GM19468 (cell line): ENCODE results near the gene APOE.

Experiments
- ATAC-seq: cut with Tn5 transposase; IDR thresholded peaks from one replicate; pipeline ENCODE4 v1.9.1; 2021; ENCODE audit warnings: mild to moderate bottlenecking, moderate library complexity, moderate number of reproducible peaks; ENCODE audit not compliant: unreplicated experiment; ENCODE audit errors: extremely low read depth

The APOE gene

GRCh38 chr19:44948763-44949374, 43.3 kb downstream of the APOE start:
- ATAC-seq = no peak

DNA sequence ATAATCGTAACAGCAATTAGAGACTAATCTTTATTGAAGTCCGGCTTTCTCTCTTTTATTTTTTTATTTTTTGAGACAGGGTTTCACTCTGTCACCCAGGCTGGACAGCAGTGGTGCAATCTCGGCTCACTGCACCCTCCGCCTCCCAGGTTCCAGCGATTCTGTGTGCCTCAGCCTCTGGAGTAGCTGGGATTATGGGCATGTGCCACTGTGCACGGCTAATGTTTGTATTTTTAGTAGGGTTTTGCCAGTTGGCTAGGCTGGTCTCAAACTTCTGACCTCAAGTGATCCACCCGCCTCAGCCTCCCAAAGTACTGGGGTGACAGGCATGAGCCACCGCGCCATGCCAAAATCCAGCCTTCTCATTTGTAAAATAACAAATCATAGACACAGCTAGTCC, 44.0 kb downstream of the APOE start:
- no peak for ATAC-seq

- no peak for ATAC-seq
Measured at GRCh38 chr19:44951179-44952159, 45.9 kb downstream of the APOE start.

GRCh38 chr19:44954278-44954648, 48.7 kb downstream of the APOE start:
- ATAC-seq = no peak

DNA sequence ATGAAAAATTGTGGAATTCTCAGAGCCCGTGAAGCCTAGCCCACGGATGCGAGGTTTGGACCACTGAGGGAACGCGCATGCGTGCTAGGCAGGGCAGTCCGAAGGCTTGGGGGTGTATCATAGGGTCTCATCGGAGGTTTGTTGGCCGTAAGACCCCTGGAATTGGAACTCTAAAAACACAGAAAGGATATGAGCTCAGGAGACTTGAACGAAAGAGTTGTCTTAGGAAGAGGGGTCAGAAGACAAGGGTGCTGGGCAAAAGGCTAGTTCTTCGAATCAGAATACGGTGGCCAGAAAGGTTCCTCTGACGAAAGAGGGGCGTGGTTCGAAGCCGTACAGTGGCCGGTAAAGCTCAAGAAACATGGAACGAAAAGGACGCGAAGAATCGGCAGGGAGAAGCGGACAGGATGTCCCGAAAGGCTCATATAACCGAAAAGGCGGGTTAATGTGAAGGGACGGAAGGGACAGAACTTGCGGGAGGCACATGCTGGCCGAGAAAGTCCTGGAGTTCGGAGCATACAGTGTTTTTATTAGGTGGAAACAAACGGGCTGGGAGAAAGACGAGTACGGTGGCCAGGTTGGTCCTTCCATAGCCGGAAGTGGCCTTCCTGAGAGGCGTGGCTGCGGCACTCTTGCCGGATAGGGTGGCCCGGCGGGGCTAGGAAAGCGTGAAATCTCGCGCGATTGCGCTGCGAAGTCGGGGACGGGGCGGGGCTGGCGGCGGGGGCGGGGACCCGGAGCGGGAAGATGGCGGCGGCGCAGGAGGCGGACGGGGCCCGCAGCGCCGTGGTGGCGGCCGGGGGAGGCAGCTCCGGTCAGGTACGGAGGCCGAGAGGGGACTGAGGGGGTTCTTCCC, 49.3 kb downstream of the APOE start, which contains the start of gene CLPTM1:
CLPTM1 (plus strand) TSS at position 732 of the 856 bp plus-strand sequence; CDS start at position 748, 16 bp downstream.
- ATAC-seq = peak; percentile 82

DNA sequence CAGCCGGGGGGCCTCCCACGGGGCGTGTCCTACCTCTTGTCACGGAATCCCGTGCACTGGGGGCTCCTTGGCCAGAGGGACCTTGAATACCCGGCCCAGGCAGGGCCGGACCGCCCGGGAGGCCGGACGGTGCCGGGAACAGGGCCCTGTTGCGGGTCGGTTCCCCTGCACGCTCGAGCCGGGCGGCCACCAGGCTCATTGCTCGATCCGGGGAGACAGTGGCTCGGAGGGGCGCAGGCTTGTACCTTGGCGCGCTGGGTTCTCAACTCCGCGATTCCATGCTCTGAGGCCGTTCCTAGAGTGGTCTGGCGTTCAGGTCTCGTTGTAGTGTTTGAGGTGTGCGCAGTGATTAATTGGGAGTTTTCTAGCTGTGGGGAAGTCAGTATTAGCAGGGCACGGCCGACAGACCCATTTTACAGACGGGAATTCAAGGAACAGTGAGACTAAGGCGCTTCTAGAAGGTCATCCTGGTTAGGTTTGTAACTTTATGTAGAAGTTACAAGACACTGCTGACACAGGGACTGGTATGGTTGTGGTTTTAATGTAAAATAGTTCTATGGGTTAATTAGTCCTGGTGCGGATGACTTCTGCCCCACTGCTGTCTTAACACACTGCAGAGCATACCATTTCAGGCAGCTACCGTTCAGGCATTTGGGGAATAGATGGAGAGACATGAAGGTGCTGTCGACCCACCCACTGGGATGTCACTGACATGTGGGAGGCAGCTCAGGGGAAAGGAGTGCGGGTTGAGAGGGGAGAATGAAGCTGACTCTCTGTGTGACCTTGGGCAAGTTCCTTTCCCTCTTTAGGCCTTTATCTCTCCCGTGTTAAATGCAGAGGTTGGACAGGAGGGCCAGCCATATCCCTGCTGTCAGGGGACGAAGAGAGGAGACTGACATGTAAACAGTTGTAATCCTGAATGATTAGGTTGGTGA, 50.2 kb downstream of the APOE start:
- no peak for ATAC-seq

GRCh38 chr19:44957526-44957925, 51.9 kb downstream of the APOE start:
- no peak for ATAC-seq

- no peak for ATAC-seq
Measured at GRCh38 chr19:44958090-44958489, 52.5 kb downstream of the APOE start.
